Measurements from ENCODE around the gene EFCC1.
A peak's percentile ranks its signal among the peaks of the same experiment; 100 is the strongest.

EFCC1 gene

DNA sequence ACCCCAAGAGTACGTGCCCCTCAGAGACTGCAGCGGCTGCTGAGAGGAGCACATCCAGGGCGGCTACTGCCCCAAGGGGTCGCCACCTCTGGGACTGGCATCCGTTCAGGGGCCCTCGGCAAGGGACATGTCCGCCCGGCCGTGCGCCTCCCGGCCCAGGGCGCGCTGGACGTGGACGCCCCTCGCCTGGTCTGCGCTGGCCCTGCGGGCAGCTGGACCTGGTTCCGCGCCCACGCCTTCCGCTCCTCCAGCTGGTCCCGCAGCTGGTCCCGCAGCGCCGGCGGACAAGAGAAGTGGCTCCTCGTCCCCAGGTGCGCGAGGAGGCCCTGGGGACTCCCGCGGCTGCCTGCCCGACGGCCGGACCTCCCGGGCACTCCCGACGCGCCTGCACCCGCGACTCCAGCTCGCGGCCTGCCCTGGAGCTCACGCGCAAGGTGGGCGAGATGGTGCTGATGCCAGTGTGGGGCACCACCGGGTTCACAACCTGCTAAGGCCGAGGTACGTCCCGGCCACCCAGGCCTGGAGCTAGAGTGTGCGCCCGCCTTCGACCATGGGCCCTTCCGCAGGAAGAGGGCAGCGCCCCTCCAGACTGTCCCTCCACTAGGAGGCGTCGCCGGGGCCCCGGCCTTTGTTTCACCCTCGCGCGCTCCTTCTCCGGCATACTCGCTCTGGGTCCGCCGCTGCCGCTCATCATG is 45.1 kb downstream of the EFCC1 start:
- DNase-seq (ENCODE audit: low read depth): no peak
- peak overlapping the region; percentile 27 for H3K4me3 ChIP-seq (ENCODE audit: low read depth, low read length)

DNA sequence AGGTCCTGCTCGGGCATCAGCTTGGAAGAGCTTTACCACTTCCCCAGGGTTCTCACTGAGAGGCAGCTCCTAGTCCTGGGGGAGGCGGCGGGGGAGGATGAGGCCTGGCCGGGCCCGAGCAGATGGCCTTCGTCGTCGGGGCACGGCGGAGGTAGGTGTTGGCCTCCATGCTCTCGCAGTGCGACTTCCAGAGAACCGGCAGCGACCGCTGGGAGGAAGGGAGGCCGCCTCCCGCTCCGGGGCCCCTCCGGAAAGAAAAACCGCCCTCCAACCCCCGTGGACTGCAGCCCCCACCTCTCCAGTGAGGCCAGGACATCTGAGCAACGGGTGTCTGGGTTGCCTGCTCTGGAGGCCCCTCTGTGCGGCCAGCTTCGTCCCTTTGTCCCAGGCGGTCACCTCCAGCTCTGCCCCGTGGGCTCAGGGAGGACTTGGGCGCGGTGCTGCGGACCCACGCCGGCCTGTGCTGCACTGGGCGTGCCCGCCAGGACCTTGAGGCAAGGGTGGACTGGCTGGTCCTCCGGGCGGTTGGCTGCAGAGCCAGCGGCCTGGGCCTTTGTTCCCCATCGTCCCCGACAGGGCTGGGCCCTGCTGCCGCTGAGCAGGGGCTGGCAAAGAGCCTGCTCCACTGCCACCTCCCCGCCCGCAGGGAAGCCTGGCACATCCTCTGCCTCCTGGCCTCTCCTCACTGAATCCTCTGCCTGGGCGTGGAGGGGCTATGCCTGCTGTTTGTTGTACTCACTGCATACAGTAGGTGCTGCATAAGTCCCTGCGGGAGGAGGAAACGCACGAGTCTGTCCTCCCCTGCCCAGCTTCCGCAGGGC is 45.8 kb downstream of the EFCC1 start:
- DNase-seq (ENCODE audit: low read depth): no peak
- no peak overlapping the region for H3K4me3 ChIP-seq (ENCODE audit: low read depth, low read length)

DNA sequence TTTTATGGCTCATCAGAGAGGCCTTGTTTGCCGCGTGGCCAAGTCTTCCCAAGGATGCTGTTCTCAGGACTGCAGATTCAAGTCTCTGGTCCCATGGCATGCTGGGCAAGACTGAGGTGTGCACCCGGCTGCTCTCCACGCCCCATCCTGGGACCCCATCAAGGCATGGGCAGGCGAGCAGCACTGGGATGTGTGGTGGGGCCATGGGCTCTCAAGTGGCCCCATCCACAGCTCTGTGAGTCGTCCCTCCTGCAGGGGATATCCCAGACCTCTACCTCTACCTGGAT is 46.4 kb downstream of the EFCC1 start:
- DNase-seq (ENCODE audit: low read depth): no peak
- H3K4me3 ChIP-seq (ENCODE audit: low read depth, low read length): no peak overlapping the region

DNA sequence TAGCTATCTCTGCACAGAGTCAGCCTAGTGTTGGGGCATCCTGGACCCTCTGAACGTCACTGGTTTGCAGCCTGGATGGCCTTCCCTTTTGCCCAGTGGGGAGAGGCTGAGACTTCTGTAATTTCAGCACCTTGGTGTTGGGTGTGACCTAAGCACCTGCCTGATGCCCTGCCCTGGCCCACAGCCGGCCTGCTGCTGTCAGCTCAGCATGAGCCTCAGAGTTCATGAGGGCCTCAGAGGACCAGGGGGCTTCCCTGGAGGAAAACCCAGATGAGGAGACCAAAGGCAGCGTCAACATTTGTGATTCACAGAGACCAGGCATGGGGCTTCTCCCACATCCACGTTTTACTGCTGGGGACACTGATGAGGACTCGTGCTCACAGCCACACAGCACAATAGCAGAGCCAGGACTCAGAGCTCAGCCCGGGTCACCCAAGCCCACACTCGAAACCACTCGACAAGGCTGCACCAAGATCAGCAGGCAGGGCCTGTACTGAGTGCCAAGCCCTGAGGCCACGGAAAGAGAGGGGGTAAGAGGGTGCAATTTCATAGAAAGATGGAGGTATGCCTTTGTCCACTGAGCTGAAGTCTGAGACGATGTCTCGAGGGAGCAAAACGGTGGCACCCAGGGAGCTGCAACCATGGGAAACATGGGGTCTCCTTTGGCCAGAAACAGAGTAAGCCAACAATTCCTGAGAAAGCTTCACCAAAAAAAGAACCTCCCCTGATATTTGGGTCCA is 49.6 kb downstream of the EFCC1 start:
- no peak for DNase-seq (ENCODE audit: low read depth)
- H3K4me3 ChIP-seq (ENCODE audit: low read depth, low read length): no peak overlapping the region

DNA sequence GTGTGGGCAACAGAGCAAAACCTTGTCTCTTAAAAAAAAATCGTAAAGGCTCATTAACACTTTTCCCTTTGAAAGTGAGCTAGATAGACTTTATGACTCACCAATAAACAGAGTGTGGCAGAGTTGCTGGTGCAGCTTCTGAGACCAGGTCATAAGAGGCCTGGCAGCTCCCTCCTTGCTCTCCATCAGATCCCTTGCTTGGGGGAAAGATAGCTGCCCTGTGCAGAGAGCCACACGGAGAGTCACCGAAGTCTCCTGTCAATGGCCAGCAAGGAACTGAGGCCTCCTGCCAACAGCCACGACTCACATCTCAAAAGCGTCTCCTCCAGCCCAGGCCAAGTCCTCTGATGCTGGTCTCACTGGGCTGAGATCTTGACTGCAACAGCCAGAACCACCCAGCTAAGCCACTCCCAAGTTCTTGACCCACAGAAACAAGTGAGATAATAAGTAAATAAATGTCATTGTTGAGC is 50.8 kb downstream of the EFCC1 start:
- DNase-seq (ENCODE audit: low read depth): no peak

DNA sequence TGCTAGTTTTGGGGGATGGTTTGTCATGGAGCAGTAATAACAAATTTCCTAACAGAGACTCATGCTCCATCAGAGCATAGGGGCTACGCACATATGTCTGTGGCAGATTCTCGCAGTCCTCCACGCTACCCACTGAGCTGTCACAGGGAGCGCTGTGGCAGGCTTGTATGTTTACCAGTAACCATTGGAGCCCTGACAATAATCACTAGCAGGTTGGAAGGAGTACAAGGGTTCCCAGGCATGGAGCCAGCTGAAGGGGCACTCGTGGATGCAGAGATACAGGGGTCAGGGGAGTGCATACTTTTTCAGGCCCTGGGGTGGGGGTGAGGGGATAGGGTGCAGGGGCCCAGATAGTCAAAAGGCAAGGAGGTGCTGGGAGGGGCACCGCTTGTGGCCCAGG is 51.6 kb downstream of the EFCC1 start:
- H3K4me3 ChIP-seq (ENCODE audit: low read depth, low read length): no peak overlapping the region
- no peak for DNase-seq (ENCODE audit: low read depth)

More for the DNA sequence above, 50.8 kb downstream of the EFCC1 start:
- H3K4me3 ChIP-seq (ENCODE audit: low read depth, low read length): no peak overlapping the region

DNA sequence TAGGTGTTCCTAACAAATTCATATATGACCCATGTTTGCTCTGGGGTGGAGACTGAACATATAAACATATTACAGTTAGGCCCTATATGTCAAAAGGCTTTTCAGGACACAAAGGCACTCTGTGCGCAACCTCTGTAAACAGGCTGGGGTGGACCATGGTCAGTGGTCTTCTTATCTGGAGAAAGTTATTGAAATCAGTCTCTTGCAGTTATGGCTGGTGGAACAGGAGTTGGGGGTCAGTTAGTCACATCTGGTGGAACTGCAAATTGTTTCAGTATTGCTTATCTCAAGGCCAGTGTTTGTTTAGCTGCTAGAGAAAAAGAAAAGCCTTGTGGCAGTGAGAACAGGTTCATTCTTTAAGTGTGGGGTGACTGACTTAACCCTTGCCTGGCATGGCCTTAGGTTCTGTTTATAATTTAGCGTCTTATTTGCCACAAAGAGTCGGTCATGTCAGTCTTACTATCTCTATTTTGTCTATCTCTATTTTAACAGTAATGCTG is 53.6 kb downstream of the EFCC1 start:
- no peak overlapping the region for H3K4me3 ChIP-seq (ENCODE audit: low read depth, low read length)
- no peak for DNase-seq (ENCODE audit: low read depth)

DNA sequence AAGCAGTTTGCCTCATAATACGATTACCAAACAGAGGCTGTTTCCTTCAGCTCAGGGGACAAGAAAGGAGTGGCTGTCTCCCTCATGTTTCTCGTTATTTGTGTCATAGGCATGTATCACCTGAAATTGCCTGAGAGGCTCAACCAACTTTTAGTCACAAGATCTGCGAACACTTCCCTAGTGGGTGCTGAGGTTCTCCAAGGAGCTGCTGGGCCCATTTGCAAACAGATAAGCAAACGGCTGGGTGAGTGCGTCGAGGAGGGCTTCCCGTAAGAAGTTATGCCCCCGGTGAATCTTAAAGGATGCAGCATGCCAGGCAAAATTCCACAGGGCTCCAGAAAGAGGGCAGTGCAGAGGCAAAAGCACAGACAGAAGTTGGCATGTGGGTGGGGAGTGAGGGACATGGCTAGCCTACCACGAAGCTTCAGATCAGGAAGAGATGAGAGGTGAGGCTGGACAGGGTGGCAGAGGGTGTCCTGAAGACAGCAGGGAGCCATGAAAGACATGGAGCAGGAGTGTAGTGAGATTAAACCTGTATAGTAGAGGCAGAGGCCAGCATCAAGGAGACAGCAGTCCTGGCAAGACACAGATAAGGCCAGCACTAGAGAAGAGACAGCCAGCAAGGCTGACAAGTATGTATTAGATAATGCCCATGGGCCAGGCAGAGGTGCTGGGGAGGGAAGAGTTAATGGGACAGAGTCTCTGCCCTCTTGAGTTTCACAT is 55.5 kb downstream of the EFCC1 start:
- DNase-seq (ENCODE audit: low read depth): no peak
- H3K4me3 ChIP-seq (ENCODE audit: low read depth, low read length): no peak overlapping the region

DNA sequence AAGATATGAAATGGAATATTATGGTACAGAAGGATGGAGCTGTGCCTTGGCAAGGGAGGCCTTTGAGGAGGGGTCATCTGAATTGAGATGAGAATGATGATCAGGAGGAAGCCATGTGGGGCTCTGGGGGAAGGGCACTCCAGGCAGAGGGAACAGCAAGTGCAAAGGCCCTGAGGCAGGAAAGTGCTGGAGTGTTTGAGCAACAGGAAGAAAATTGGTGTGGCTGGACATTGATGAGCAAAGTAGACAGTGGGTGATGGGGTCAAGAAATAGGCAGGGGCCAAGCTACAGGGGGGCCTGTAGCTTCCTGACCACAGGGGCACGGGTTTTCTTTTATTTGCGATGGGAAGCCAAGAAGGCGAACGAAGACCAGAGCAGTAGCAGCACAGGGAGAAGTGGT is 56.1 kb downstream of the EFCC1 start:
- no peak for DNase-seq (ENCODE audit: low read depth)
- H3K4me3 ChIP-seq (ENCODE audit: low read depth, low read length): no peak overlapping the region

DNA sequence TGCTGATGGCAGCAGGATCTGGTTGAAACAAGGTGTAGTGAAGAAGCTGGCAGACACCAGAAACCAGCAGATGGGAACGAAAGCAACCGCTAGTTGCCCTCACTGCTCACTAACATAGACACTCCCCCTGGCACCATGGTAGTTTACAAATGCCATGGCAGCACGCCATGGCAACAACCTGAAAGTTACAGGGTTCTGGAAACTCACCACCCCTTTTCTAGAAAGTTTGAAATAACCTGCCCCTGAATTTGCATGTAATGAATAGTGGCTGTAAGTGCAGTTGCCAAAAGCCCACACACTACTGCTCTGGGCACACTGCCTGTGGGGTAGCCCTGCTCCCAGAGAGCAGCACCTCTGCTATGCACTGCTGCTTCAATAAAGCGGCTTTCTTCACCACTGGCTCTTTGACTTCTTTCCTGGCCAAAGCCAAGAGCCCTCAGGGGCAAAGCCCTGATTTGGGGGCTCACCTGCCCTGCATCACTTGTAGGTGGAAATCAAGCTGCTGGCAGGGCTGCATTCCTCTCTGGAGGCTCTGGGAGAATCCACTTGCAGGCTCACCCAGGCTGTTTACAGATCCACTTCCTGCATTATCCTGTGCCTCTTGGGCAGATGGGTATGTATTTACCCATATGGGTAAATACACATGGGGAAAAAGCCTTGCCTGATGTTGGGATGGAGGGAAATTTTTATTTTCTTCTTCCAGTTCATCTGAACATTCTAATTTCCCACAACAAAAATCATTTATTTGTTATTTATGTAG is 57.5 kb downstream of the EFCC1 start:
- no peak for DNase-seq (ENCODE audit: low read depth)
- H3K4me3 ChIP-seq (ENCODE audit: low read depth, low read length): no peak overlapping the region

DNA sequence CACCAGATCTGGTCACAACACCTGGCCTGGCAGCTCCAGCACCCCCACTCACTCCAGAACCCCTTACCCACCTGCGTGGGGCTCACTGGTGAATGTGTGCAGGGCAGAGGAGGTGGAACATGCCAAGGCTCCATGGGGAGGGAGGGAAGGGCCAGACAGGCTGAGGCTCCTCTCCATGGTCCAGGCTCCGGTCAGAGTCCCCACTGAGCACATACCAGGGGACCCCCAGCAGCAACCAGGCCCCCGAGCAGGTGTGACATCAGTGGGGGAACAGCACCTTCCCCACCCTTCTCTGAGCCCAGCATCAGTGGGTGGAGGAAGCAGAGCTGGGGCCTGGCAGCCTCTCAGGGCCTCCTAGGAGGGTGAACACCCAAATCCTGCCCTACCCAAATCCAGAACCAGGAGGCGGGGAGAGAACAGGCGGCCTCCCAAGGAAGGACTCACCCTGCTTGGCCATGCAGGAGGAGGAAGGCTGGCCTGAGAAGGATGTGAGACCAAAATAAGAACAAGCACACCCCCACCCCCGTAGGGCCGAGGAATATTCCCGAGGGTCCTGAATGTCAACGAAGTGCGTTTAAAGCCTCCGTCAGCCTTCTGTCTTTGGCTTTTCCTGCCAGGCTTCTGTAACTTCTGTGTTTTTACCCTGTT is 58.3 kb downstream of the EFCC1 start:
- no peak overlapping the region for H3K4me3 ChIP-seq (ENCODE audit: low read depth, low read length)
- no peak for DNase-seq (ENCODE audit: low read depth)

DNA sequence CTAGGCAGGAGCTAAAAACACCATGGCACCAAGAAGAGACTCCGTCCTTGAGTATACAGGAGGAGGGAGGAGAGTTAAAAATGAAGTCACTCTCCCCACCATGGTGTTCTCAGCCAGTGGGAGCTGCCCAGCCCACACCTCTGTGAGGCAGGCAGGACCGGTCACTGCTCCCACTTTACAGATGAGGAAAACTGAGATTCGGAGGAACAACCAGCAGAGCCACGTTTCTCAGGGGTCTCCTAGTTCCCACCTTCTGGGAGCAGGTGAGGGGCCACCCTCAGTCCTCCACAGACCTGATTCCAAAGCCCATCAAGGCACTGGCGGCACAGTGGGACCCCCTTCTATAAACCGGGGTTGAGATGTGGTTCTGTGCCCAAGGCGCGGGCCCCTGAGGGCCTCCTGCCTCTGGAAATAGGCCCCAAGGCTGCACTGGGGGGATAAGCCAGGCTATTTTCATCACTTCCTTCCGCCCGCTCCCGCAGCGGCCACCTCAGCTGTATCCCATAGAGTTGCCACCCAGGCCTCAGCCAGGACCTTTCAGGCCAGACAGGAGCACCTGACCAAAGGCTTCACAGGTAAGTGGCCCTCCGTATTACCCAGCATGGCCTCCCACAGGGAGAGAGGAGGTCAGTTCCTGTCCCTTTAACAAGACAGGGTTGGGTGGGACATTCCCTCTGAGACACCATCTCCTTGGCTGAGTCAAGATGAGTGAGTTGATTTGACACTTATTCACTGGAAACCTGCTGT is 59.3 kb downstream of the EFCC1 start, which contains the start of gene GP9:
Gene GP9 (plus strand): TSS at position 504 of the 747 bp plus-strand sequence. CDS start 961 bp downstream, outside the sequence.
- H3K4me3 ChIP-seq (ENCODE audit: low read depth, low read length): no peak within 1 kb of the TSS

DNA sequence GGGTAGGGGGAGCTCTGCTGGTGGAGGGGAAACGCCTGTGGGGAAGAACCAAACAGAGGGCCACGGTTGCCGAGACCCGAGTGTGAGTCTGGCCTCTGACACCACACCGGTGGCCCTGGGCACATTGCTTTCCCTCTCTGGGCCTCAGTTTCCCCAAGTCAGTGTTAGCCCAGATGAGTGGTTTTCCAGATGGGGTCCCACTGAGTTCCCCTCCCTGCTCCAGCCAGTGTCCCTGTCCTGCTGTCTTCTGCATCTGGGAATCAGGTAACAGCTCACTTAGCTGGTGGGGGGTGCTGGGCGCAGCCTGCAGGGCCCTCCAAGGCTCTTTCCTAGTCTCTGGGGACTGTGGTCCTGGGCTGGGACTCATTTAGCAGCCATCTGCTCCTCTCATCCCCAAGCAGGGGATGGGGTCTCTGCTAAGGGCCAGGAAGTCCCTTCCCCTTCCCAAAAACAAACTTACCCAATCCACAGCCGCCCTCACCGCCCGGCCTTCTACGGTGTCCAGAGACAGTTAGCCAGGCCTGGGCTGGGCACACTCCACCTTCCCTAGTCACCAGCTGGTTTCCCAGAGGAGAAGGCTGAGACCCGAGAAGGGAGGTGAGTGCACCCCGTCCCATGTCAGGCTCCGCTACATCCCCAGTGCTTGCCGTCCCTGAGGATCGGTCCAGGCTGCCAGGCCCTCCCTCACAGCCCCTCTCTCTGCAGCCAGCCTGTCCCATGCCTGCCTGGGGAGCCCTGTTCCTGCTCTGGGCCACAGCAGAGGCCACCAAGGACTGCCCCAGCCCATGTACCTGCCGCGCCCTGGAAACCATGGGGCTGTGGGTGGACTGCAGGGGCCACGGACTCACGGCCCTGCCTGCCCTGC is 60.2 kb downstream of the EFCC1 start:
- no peak for DNase-seq (ENCODE audit: low read depth)
- no peak overlapping the region for H3K4me3 ChIP-seq (ENCODE audit: low read depth, low read length)

More for the DNA sequence above, 59.3 kb downstream of the EFCC1 start, which contains the start of gene GP9:
- no peak for DNase-seq (ENCODE audit: low read depth)

DNA sequence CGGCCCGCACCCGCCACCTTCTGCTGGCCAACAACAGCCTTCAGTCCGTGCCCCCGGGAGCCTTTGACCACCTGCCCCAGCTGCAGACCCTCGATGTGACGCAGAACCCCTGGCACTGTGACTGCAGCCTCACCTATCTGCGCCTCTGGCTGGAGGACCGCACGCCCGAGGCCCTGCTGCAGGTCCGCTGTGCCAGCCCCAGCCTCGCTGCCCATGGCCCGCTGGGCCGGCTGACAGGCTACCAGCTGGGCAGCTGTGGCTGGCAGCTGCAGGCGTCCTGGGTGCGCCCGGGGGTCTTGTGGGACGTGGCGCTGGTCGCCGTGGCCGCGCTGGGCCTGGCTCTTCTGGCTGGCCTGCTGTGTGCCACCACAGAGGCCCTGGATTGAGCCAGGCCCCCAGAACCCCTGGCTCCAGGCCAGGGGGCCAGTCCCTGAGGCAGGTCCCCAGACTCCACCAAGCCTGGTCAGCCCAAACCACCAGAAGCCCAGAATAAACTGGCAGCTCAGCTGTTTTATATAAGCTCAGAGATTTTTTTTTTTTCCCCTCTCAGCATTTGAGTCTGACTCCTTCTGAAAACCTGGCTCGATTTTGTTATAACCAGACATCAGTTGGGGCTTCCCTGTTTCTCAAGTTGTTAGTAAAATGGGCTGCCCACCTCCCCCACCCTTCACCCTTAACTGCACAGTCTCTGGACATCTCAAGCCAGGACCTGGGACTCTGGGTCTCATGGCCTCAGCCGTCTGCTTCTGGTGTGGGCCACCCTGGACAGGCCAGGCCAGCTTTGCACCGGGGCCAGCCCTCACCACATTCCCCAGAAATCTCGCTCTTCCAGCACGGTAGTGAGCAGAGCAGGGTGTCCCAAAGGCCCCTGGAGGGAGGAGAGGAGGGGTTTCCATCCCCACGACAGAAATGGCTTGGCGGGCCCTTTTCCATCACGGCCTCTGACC is 61.1 kb downstream of the EFCC1 start:
- H3K4me3 ChIP-seq (ENCODE audit: low read depth, low read length): no peak overlapping the region
- DNase-seq (ENCODE audit: low read depth): no peak

DNA sequence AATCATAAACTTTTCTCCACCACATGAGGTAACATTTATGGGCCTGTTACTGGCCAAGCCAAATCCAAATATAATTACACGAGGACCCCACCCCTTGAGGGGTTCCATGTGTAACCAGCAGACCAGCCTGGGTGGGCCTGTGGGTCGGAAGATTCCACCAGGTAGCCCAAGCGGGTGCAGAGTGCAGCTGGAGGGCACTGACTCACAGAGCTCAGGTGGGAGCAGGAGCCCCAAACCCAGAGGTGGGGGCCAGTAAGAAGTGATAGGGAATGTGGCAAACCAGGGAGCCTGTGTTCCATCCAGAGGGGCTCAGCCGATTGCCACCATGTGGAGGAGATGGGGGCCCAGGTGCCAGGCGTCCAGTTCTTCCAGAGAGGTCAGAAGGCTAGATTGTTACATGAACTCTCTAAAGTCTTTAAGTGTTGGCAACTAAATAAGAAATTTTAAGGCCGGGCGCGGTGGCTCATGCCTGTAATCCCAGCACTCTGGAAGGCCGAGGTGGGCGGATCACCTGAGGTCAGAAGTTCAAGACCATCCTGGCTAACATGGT is 62.1 kb downstream of the EFCC1 start:
- DNase-seq (ENCODE audit: low read depth): no peak
- no peak overlapping the region for H3K4me3 ChIP-seq (ENCODE audit: low read depth, low read length)
